ENCODE data around the gene CCDC148. TPM values are rescaled to one million over a fixed set of nuclear protein-coding genes. Genes with fewer than 3 reads are reported as not detected.

Gene CCDC148
- polyA plus RNA-seq, 3 donors: not detected

- H3K9me3 ChIP-seq (replicated peaks in 1 of 2; ENCODE audit: control insufficient read depth in 1 of 2, insufficient read depth in 1 of 2, low read length in 2 of 2): no peaks in the 10 kb centered on the region
- H3K4me2 ChIP-seq (replicated peaks; ENCODE audit: extremely low read depth, low read length, poor library complexity, severe bottlenecking): no peak overlapping the region
- no peaks in the 10 kb centered on the region for H4K20me1 ChIP-seq (ENCODE audit: insufficient read depth, low read length)
- DNase-seq: no peak
- Mint-ChIP-seq H3K4me1 (peaks cover 6% of the 10 kb centered on the region), H3K9me3 (no peaks in the 10 kb centered on the region), H3K36me3 (no peaks in the 10 kb centered on the region), H3K27me3 (ENCODE audit: low read depth in 3 of 3) (peaks cover 1 to 3% (median 2%) of the 10 kb centered on the region in 3 donors), H3K4me3 (no peak overlapping the region), H3K27ac (no peak overlapping the region)
- H3K4me1 ChIP-seq (ENCODE audit: control insufficient read depth in 1 of 2, insufficient read depth in 2 of 2, low read length in 2 of 2): no peaks in the 10 kb centered on the region
- intact Hi-C loops (cut with micrococcal nuclease): no loop called here
- no peaks in the 10 kb centered on the region for H3K79me2 ChIP-seq (ENCODE audit: insufficient read depth, low read length)
- 80% methylated on average over 1 of the region's 3 CpGs for WGBS (ENCODE audit: insufficient coverage)
- H3K27me3 ChIP-seq (ENCODE audit: control insufficient read depth in 2 of 2, insufficient read depth in 2 of 2, low read length in 2 of 2): no peaks in the 10 kb centered on the region
- no peak overlapping the region for H3K27ac ChIP-seq (ENCODE audit: low read depth in 1 of 2, low read length in 2 of 2)
- TF ChIP-seq, protein P1, sequence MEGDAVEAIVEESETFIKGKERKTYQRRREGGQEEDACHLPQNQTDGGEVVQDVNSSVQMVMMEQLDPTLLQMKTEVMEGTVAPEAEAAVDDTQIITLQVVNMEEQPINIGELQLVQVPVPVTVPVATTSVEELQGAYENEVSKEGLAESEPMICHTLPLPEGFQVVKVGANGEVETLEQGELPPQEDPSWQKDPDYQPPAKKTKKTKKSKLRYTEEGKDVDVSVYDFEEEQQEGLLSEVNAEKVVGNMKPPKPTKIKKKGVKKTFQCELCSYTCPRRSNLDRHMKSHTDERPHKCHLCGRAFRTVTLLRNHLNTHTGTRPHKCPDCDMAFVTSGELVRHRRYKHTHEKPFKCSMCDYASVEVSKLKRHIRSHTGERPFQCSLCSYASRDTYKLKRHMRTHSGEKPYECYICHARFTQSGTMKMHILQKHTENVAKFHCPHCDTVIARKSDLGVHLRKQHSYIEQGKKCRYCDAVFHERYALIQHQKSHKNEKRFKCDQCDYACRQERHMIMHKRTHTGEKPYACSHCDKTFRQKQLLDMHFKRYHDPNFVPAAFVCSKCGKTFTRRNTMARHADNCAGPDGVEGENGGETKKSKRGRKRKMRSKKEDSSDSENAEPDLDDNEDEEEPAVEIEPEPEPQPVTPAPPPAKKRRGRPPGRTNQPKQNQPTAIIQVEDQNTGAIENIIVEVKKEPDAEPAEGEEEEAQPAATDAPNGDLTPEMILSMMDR (IDR thresholded peaks at IDR 0.05): no peak
- H3K9ac ChIP-seq (ENCODE audit: insufficient read depth, low read length, poor library complexity, severe bottlenecking): no peak overlapping the region
- H3K36me3 ChIP-seq (replicated peaks in 1 of 2; ENCODE audit: control insufficient read depth in 1 of 2, insufficient read depth in 2 of 2, low read length in 2 of 2): no peaks in the 10 kb centered on the region
- no peak overlapping the region for H3K4me3 ChIP-seq (replicated peaks in 1 of 3; ENCODE audit: low read depth in 2 of 3, low read length in 3 of 3)
- H2AFZ ChIP-seq (ENCODE audit: insufficient read depth, low read depth, low read length, poor library complexity, severe bottlenecking): no peak overlapping the region
These were observed 273.8 kb downstream of the CCDC148 start for GRCh38 chr2:158182676-158183295.

GRCh38 chr2:158181171-158181570 lies 275.4 kb downstream of the CCDC148 start:
- TF ChIP-seq, protein P1 (IDR thresholded peaks at IDR 0.05): no peak
- Histone ChIP-seq H4K20me1 (ENCODE audit: insufficient read depth, low read length) (no peaks in the 10 kb centered on the region), H3K4me1 (ENCODE audit: control insufficient read depth in 1 of 2, insufficient read depth in 2 of 2, low read length in 2 of 2) (no peaks in the 10 kb centered on the region), H3K27me3 (ENCODE audit: control insufficient read depth in 2 of 2, insufficient read depth in 2 of 2, low read length in 2 of 2) (no peaks in the 10 kb centered on the region), H3K79me2 (ENCODE audit: insufficient read depth, low read length) (no peaks in the 10 kb centered on the region), H2AFZ (ENCODE audit: insufficient read depth, low read depth, low read length, poor library complexity, severe bottlenecking) (no peak overlapping the region), H3K9me3 (replicated peaks in 1 of 2; ENCODE audit: control insufficient read depth in 1 of 2, insufficient read depth in 1 of 2, low read length in 2 of 2) (no peaks in the 10 kb centered on the region), H3K27ac (ENCODE audit: low read depth in 1 of 2, low read length in 2 of 2) (no peak overlapping the region), H3K4me2 (replicated peaks; ENCODE audit: extremely low read depth, low read length, poor library complexity, severe bottlenecking) (no peak overlapping the region), H3K9ac (ENCODE audit: insufficient read depth, low read length, poor library complexity, severe bottlenecking) (no peak overlapping the region), H3K36me3 (replicated peaks in 1 of 2; ENCODE audit: control insufficient read depth in 1 of 2, insufficient read depth in 2 of 2, low read length in 2 of 2) (no peaks in the 10 kb centered on the region), H3K4me3 (replicated peaks in 1 of 3; ENCODE audit: low read depth in 2 of 3, low read length in 3 of 3) (no peak overlapping the region)
- Mint-ChIP-seq H3K27me3 (ENCODE audit: low read depth in 3 of 3) (peaks cover 1 to 3% (median 2%) of the 10 kb centered on the region in 3 donors), H3K4me1 (peaks cover 6% of the 10 kb centered on the region), H3K4me3 (no peak overlapping the region), H3K27ac (no peak overlapping the region), H3K9me3 (no peaks in the 10 kb centered on the region), H3K36me3 (no peaks in the 10 kb centered on the region)
- intact Hi-C loops (cut with micrococcal nuclease): no loop called here
- WGBS (ENCODE audit: insufficient coverage): 100% methylated on average over 1 of the region's 2 CpGs
- DNase-seq: no peak
